Mesodermal cell (in vitro differentiated cells): ENCODE measurements around the gene COG4.

Experiments
- H3K27ac ChIP-seq: 2 replicates; pipeline ENCODE4 v1.7.0; 2013; ENCODE audit warnings: mild to moderate bottlenecking, low read depth, low read length, moderate library complexity; ENCODE audit not compliant: severe bottlenecking
- H3K36me3 ChIP-seq: 2 replicates; pipeline ENCODE4 v1.7.1; 2013; ENCODE audit warnings: mild to moderate bottlenecking, low read length, moderate library complexity; ENCODE audit not compliant: control insufficient read depth, insufficient read depth
- H3K4me1 ChIP-seq: one replicate; pipeline ENCODE4 v1.7.1; 2013; ENCODE audit warnings: mild to moderate bottlenecking, low read length; ENCODE audit not compliant: insufficient read depth, control insufficient read depth, poor library complexity, severe bottlenecking
- H3K4me3 ChIP-seq: 2 replicates; pipeline ENCODE4 v1.7.0; 2013; ENCODE audit warnings: low read length, control low read depth, mild to moderate bottlenecking; ENCODE audit not compliant: insufficient read depth, poor library complexity, severe bottlenecking; ENCODE audit errors: extremely low read depth
- H3K9me3 ChIP-seq: 2 replicates; pipeline ENCODE4 v1.7.1; 2013; ENCODE audit warnings: mild to moderate bottlenecking, low read length, moderate library complexity; ENCODE audit not compliant: control insufficient read depth
- WGBS, 2 experiments: methylation state at CpG; one replicate each; pipeline ENCODE4 v1.1.5; 2013; ENCODE audit warnings: missing lambda C conversion rate in 2 of 2; ENCODE audit not compliant: insufficient coverage in 2 of 2; 5-methylcytosine and 5-hydroxymethylcytosine counted together

COG4 gene

GRCh38 chr16:70470141-70470926 lies 53.0 kb downstream of the COG4 start:
- H3K27ac ChIP-seq, result no peak overlapping the region
- no peaks in the 10 kb centered on the region for H3K9me3 ChIP-seq
- H3K4me3 ChIP-seq, result no peak overlapping the region
- peaks cover 6% of the 10 kb centered on the region for H3K4me1 ChIP-seq
- 92 to 94% methylated on average over 6 to 8 of the region's 10 CpGs for WGBS, 2 experiments
- H3K36me3 ChIP-seq, result no peaks in the 10 kb centered on the region

- Histone ChIP-seq H3K4me1 (no peaks in the 10 kb centered on the region), H3K36me3 (no peaks in the 10 kb centered on the region), H3K4me3 (no peak overlapping the region), H3K9me3 (no peaks in the 10 kb centered on the region), H3K27ac (no peak overlapping the region)
- WGBS, 2 experiments, result 84 to 97% methylated on average over 7 to 11 of the region's 16 CpGs
Observed at GRCh38 chr16:70468776-70469525, 54.4 kb downstream of the COG4 start.

- Histone ChIP-seq H3K9me3 (no peaks in the 10 kb centered on the region), H3K4me3 (no peak overlapping the region), H3K36me3 (no peaks in the 10 kb centered on the region), H3K27ac (no peak overlapping the region), H3K4me1 (no peaks in the 10 kb centered on the region)
- WGBS, 2 experiments, result 87 to 98% methylated on average over 8 of the region's 8 CpGs
Observed at GRCh38 chr16:70467608-70468007, 55.7 kb downstream of the COG4 start.

GRCh38 chr16:70467113-70467512 lies 56.2 kb downstream of the COG4 start:
- 89 to 91% methylated on average over 6 to 9 of the region's 11 CpGs for WGBS, 2 experiments
- no peak overlapping the region for H3K27ac ChIP-seq
- H3K36me3 ChIP-seq, result no peaks in the 10 kb centered on the region
- H3K4me1 ChIP-seq, result no peaks in the 10 kb centered on the region
- H3K9me3 ChIP-seq, result no peaks in the 10 kb centered on the region
- H3K4me3 ChIP-seq, result no peak overlapping the region

GRCh38 chr16:70466805-70467076 lies 56.6 kb downstream of the COG4 start:
- H3K4me1 ChIP-seq, result no peaks in the 10 kb centered on the region
- H3K4me3 ChIP-seq, result no peak overlapping the region
- H3K27ac ChIP-seq, result no peak overlapping the region
- H3K36me3 ChIP-seq, result no peaks in the 10 kb centered on the region
- no peaks in the 10 kb centered on the region for H3K9me3 ChIP-seq
- 88 to 94% methylated on average over 5 to 7 of the region's 7 CpGs for WGBS, 2 experiments

- H3K27ac ChIP-seq, result no peak overlapping the region
- H3K4me3 ChIP-seq, result no peak overlapping the region
- 91 to 93% methylated on average over 9 to 12 of the region's 13 CpGs for WGBS, 2 experiments
- no peaks in the 10 kb centered on the region for H3K36me3 ChIP-seq
- H3K4me1 ChIP-seq, result peaks cover under 1% of the 10 kb centered on the region
- H3K9me3 ChIP-seq, result no peaks in the 10 kb centered on the region
Observed at GRCh38 chr16:70465999-70466804, 57.2 kb downstream of the COG4 start.

GRCh38 chr16:70463235-70463634 lies 60.1 kb downstream of the COG4 start:
- Histone ChIP-seq H3K27ac (no peak overlapping the region), H3K9me3 (no peaks in the 10 kb centered on the region), H3K4me3 (no peak overlapping the region), H3K36me3 (no peaks in the 10 kb centered on the region), H3K4me1 (peaks cover 4% of the 10 kb centered on the region)
- WGBS, 2 experiments, result 100% methylated on average over 1 of the region's 2 CpGs

- WGBS, 2 experiments, result 56 to 71% methylated on average over 6 to 7 of the region's 8 CpGs
- peak overlapping the region; percentile 29 for H3K27ac ChIP-seq
Observed at GRCh38 chr16:70460737-70461261, 62.6 kb downstream of the COG4 start.

GRCh38 chr16:70457446-70458166 lies 65.7 kb downstream of the COG4 start:
- Histone ChIP-seq H3K36me3 (no peaks in the 10 kb centered on the region), H3K9me3 (no peaks in the 10 kb centered on the region), H3K27ac (no peak overlapping the region), H3K4me3 (no peak overlapping the region), H3K4me1 (peaks cover 4% of the 10 kb centered on the region)
- 91% methylated on average over 4 to 5 of the region's 5 CpGs for WGBS, 2 experiments

More at GRCh38 chr16:70460737-70461261, 62.6 kb downstream of the COG4 start:
- Histone ChIP-seq H3K4me3 (no peak overlapping the region), H3K4me1 (peaks cover 4% of the 10 kb centered on the region), H3K36me3 (no peaks in the 10 kb centered on the region), H3K9me3 (no peaks in the 10 kb centered on the region)

GRCh38 chr16:70455910-70456309 lies 67.4 kb downstream of the COG4 start:
- 89 to 96% methylated on average over 4 to 6 of the region's 7 CpGs for WGBS, 2 experiments
- Histone ChIP-seq H3K4me1 (no peaks in the 10 kb centered on the region), H3K27ac (no peak overlapping the region), H3K36me3 (no peaks in the 10 kb centered on the region), H3K4me3 (no peak overlapping the region), H3K9me3 (no peaks in the 10 kb centered on the region)
